Stimulated activated CD8-positive, alpha-beta memory T cell treated with anti-CD3 and anti-CD28 coated beads, Interleukin-4, amount 100 ng/mL, for 4 hours (primary cell): Measurements from ENCODE around the gene DDX54.
"Not testable (repeated sequence)": the region's sequence is repeated elsewhere in the genome, so short reads cannot be mapped to it uniquely, and the experiment has no call there.

Experiments used
- DNase-seq, 2 donors: peaks; one replicate each; pipeline ENCODE4 v3.0.0-alpha.2; 2020; ENCODE audit warnings: low read depth in 2 of 2, low spot score in 1 of 2

The DDX54 gene

DNA sequence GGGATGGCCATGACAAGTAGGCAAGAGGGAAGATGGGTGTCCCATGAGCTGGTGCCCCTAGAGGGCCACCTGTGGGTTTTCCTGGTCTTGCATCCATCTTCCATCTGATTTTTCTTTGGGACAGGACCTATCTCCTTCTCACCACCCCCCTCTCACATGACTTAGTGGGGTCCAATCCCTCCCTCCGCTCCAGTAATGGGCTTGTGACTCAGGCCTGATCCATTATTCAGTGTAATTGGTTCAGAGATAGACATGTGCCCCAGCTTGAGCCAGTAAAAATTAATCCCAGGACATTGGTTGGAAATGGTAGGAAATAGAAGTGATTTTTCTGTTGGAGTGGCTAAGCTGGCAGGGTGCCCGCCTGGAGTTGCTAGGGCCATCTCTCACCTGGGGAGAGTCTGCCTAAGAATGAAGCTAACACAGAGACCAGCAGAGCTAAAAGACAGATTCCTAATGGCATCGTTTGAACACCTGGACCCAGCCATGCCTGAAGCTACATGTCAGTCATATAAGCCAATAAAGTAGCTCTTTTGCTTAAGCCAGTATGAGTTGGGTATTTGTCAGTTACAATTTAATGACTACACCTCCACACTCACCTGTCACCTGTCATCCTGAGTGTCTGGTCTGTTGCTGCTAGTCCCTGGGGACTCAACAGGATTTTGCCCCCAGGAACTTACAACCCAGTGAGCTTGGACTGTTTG lies 64.5 kb downstream of the DDX54 start:
- DNase-seq = no peak

GRCh38 chr12:113119980-113120669 lies 65.2 kb downstream of the DDX54 start:
- DNase-seq = no peak

DNA sequence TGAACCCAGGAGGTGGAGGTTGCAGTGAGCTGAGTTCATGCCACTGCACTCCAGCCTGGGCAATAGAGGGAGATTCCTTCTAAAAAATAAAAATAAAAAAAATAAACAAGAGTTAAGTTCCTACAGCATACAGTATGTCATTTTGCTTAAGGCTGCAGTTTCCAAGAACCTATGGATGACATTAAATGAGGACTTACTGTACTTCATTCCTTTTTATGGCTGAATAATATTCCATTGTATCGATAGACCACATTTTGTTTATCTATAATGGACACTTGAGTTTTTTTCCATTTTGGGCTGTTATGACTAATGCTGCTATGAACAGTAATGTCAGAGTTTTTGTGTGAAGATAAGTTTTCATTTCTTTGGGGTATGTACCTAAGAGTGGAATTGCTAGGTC lies 67.1 kb downstream of the DDX54 start:
- no peak for DNase-seq

DNA sequence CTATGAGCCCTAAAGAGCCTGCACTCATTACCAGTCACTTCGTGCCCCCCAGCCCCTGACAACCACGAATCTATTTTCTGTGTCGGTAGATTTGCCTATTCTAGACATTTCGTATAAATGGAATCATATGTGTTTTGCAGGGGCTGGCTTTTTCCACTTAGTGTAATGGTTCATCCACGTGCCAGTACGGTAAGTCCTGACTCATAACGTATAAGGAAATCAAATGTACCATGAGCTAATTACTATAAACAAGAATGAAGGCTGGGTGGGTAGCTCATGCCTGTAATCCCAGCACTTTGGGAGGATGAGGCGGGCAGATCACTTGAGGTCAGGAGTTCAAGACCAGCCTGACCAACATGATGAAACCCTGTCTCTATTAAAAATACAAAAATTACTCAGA lies 67.6 kb downstream of the DDX54 start:
- DNase-seq = not testable (repeated sequence)

- no peak for DNase-seq
These were observed 68.4 kb downstream of the DDX54 start for GRCh38 chr12:113116875-113117274.

DNA sequence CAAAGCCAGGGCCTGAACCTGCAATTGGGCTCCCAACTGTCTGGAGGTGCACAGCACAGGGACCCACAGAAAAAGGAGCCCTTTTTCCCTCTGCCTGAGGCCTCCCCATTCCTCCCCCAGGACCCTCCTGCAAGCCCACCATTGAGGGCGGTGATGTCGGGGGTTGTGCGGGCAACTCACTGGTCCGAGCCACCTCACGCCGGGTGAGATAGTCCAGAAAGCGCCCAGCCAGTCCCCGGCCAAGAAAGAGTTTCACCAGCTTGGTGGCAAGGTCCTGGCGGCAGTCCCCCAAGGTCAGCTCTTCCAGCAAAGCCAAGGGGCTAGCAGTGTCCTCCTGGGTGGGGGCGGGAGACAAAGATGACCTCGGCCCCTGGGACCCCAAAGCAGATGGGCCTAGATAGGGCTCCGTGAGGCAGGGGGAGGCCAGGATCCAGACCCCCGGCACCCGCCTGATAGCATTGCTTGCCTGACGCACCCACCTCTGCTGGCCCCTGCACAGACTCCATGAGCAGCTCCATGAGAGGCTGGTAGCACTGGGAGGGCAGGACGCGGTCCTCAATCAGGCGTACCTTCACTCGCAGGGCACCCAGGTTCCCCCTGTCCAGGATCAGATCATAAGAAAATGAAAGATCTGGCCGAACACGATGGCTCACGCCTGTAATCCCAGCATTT lies 69.7 kb downstream of the DDX54 start:
- no peak for DNase-seq

DNA sequence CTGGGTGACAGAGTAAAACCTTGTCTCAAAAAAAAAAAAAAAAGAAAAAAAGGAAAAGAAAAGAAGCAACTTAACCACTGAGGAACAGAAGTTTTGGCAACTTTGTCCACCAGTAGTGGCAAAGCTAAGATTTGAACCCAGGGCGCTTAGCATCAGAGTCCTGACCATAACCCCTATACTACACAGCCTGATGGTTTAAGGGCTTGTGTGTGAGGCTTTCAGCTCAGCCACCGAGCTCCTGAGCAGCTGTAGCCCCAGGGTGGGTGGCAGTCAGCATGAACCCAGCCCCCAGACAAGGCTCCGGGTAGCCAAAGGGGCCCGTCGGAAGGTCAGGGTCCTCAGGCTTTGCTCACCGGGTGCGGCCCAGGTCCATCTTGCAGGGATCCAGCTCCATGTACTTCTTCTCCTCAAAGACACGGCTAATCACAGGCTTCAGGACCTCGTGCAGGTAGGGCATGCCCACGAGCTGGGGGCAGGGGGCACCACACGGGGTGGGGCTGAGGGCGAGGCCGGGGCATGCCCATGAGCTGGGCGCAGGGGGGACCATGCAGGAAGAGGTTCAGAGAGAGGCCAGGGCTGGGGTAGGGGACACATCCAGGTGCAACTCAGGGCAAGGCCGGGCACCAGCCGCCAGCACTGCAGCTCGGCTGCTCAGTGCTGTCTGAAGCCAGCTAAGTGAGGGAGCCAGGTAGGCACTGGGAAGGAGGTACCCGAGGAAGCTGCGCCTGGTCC lies 70.7 kb downstream of the DDX54 start:
- DNase-seq = no peak

DNA sequence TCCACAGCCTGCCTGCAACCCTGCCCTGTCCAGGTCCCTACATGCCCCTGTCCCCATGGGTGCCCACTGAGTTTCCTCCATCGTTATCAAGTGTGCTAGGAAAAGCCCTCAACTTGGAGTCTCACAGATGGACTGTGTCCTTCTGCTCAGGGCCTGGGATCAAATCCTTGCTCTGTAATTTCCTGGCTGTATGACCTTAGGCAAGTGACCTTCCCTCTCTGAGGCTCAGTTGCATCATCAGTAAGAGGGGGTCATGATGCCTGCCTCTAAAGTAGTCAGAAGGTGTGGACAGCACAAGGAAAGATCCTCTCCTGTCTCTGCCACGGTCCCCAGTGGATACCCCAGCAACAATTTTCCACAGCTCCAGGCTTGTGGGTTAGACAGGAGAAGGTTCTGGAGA lies 71.9 kb downstream of the DDX54 start:
- DNase-seq = no peak

- DNase-seq = no peak
These were observed 73.0 kb downstream of the DDX54 start for GRCh38 chr12:113112043-113112899.

DNA sequence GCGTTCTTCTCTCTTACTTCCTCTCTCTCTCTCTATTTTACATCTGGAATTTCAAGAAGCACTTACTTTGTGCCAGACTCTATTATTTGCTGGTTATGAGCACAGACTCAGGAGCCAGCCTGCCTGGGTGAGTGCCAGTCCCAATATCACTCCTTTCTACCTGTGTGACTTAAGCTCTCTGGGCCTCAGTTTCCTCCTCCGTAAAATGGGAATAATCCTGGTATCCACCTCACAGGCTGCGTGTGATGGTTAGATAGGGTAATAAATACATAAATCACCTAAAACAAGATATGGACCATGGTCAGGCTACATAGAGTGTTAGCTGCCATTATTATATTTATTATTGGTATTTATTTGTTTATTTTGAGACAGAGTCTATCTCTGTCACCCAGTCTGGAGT lies 74.0 kb downstream of the DDX54 start:
- DNase-seq = no peak

DNA sequence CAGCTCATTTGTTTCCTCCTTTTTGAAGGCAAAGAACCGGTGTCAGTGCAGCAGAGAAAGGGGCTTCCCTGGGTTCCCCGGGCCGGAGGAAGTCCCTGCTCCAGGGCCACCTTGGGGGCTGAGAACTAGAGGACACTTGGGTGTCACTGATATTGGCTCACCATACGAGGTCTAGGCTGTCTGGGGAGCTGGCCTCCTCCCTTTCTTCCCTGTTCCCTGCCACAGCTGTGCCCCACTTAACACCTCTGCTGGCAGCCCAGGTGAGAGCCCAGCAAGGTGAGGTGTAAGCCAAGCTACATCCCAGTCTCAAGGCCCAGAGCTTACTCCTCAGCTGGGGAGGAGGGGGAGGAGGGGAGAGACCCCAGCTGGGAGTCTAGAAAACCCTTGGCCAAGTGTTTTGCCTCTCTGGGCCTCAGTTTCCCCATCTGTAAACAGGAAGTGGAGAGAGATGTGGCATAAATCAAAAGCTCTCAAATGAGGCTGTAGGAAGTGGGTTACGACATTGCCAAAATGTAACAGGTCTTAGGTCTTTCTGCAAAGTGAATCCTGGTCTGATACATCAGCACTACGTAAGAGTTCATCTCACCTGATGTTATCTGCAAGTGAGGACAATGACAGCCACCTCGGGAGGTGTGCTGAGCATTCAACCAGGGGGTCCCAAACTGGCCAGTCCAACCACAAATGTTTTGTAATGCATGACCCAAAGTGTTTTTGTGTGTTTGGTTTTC lies 75.2 kb downstream of the DDX54 start:
- no peak for DNase-seq

DNA sequence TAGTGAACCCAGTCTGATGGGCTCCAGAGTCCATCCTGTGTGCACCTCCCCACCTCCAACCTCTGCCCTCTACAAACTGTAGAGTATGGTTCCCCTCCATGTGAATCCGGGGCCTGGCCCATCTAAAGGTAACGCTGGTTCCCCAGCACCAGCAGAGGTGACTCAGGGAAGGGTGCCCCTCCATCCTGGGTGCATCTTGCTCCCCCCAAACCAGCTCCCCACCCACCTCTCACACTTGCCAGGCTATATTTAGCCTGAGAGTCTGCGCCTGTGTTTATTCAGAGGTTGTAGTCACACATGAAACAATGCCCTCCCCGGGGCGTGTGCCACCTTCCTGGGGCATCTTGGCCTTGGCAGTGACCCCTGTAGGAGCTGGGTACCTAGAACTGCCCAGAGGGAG lies 75.9 kb downstream of the DDX54 start:
- DNase-seq = no peak

DNA sequence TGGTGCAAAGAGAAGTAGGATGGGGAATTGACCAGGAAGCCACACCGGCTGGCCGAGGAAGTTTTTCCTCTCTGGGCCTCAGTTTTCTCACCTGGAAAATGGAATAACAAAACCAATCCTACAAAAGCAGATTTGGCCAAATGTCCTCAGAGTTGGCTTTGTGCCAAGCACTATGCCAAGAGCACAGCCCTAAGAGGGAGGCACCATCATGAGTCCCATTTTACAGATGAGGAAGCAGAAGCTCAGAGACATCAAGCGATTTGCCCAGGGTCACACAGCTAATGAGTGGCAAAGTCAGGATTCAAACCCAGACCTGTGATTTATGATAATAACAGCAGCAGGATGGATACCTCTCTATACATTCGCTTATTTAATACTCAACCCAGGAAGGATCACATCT lies 77.0 kb downstream of the DDX54 start:
- no peak for DNase-seq
